ENCODE measurements around the gene KRT78. TPM values are rescaled to one million over a fixed set of nuclear protein-coding genes. Genes with fewer than 3 reads are reported as not detected.

KRT78 gene
- total and polyA plus RNA-seq, 4 donors, result 0.06 TPM; not detected in 3

DNA sequence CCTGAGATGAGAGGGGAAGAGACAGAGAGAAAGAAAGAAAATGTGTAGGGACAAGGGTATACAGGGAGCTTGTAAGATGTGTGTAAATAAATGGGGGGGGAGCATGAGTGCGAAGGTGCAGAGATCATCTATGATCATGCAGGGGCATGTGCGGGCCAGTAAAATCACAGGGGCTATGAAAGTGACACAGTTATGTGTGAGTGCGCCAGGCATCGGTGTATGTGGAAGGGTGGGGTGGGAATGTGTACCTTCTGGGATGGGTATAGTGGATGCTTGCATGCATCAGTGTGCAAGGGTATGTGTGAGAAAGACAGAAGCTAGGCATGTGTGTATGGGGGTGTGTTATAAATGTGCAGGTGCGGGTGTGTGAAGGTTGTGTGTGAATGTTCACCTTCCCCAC is 18.4 kb upstream of the KRT78 start:
- TF ChIP-seq SP1 (IDR thresholded peaks at IDR 0.05), result no peak
- TF ChIP-seq JUND (IDR thresholded peaks at IDR 0.05), result no peak
- no peak for TF ChIP-seq FOXA2 (IDR thresholded peaks at IDR 0.05)
- TF ChIP-seq, protein P1, sequence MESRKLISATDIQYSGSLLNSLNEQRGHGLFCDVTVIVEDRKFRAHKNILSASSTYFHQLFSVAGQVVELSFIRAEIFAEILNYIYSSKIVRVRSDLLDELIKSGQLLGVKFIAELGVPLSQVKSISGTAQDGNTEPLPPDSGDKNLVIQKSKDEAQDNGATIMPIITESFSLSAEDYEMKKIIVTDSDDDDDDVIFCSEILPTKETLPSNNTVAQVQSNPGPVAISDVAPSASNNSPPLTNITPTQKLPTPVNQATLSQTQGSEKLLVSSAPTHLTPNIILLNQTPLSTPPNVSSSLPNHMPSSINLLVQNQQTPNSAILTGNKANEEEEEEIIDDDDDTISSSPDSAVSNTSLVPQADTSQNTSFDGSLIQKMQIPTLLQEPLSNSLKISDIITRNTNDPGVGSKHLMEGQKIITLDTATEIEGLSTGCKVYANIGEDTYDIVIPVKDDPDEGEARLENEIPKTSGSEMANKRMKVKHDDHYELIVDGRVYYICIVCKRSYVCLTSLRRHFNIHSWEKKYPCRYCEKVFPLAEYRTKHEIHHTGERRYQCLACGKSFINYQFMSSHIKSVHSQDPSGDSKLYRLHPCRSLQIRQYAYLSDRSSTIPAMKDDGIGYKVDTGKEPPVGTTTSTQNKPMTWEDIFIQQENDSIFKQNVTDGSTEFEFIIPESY (IDR thresholded peaks at IDR 0.05), result no peak
- TF ChIP-seq RAD21 (IDR thresholded peaks at IDR 0.05), result no peak
- TF ChIP-seq, protein P2, sequence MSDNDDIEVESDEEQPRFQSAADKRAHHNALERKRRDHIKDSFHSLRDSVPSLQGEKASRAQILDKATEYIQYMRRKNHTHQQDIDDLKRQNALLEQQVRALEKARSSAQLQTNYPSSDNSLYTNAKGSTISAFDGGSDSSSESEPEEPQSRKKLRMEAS (IDR thresholded peaks at IDR 0.05), result no peak
- no peaks in the 10 kb centered on the region for H3K4me1 ChIP-seq (ENCODE audit: control insufficient read depth in 4 of 4, insufficient read depth in 4 of 4, low read length in 3 of 4)
- no peaks in the 10 kb centered on the region for H3K9me3 ChIP-seq (ENCODE audit: control insufficient read depth in 4 of 4, low read length in 3 of 4)
- no peak overlapping the region for H3K4me3 ChIP-seq (ENCODE audit: low read depth in 1 of 3, low read length in 3 of 3)
- no peak overlapping the region for H3K27ac ChIP-seq (ENCODE audit: low read depth in 1 of 2, low read length in 2 of 2)
- 88% methylated on average over 5 of the region's 5 CpGs for WGBS
- DNase-seq (ENCODE audit: low spot score), result no peak
- no peaks in the 10 kb centered on the region for H3K27me3 ChIP-seq (ENCODE audit: control insufficient read depth in 4 of 4, insufficient read depth in 4 of 4, low read length in 3 of 4)
- no peaks in the 10 kb centered on the region for H3K36me3 ChIP-seq (ENCODE audit: control insufficient read depth in 4 of 4, insufficient read depth in 3 of 4, low read depth in 1 of 4, low read length in 3 of 4)
- no peak overlapping the region for H3K9ac ChIP-seq (ENCODE audit: low read depth in 1 of 2, low read length in 2 of 2)

DNA sequence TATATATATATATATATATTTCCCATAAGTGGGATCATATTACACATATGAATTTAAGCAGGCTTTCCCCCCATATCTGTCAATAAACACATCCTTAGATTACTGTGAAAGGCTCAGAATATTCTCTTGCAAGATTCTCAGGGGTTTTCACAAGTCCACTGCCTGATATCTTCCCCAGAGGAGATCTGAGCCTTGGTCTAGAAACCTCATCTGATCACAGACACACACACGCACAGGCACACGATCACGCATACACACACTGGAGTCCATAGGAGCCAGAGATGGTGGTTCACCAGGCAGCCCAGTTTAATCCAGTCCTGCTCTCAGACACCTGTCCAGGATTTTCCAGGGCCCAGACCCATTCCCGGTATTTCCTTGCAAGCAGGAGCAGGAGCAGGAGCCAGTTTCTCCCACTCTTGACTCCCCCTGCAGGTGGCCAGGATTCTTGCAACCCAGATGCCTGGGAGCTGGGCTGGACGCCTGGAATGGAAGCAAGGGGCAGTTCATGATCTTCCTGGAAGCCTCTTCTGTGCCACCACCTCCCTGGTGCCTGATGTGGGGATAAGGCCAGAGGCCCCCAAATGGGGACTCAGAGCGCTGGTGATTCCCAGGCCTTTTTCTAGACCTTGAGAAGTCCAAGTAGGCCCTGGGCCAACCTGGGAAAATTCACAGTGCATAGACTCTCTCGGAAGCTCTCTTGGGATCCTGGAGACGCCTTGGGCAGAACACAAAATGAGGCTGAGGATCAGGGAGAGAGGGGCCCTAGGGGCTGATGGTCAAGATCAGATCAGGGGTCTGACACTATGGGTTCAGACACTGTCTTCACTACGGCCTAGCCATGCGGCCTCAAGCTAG is 16.5 kb upstream of the KRT78 start:
- Histone ChIP-seq H3K36me3 (ENCODE audit: control insufficient read depth in 4 of 4, insufficient read depth in 3 of 4, low read depth in 1 of 4, low read length in 3 of 4) (no peaks in the 10 kb centered on the region), H3K9ac (ENCODE audit: low read depth in 1 of 2, low read length in 2 of 2) (no peak overlapping the region), H3K4me3 (ENCODE audit: low read depth in 1 of 3, low read length in 3 of 3) (no peak overlapping the region), H3K27me3 (ENCODE audit: control insufficient read depth in 4 of 4, insufficient read depth in 4 of 4, low read length in 3 of 4) (no peaks in the 10 kb centered on the region), H3K9me3 (ENCODE audit: control insufficient read depth in 4 of 4, low read length in 3 of 4) (no peaks in the 10 kb centered on the region), H3K4me1 (ENCODE audit: control insufficient read depth in 4 of 4, insufficient read depth in 4 of 4, low read length in 3 of 4) (no peaks in the 10 kb centered on the region), H3K27ac (ENCODE audit: low read depth in 1 of 2, low read length in 2 of 2) (no peak overlapping the region)
- 54% methylated on average over 10 of the region's 10 CpGs for WGBS
- peak; percentile 75 for DNase-seq (ENCODE audit: low spot score)
- peak; percentile 75 to 85 for TF ChIP-seq RAD21 (IDR thresholded peaks at IDR 0.05)
- TF ChIP-seq TAF1 (conservative IDR thresholded peaks at IDR 0.05), result no peak
- TF ChIP-seq, protein P3, sequence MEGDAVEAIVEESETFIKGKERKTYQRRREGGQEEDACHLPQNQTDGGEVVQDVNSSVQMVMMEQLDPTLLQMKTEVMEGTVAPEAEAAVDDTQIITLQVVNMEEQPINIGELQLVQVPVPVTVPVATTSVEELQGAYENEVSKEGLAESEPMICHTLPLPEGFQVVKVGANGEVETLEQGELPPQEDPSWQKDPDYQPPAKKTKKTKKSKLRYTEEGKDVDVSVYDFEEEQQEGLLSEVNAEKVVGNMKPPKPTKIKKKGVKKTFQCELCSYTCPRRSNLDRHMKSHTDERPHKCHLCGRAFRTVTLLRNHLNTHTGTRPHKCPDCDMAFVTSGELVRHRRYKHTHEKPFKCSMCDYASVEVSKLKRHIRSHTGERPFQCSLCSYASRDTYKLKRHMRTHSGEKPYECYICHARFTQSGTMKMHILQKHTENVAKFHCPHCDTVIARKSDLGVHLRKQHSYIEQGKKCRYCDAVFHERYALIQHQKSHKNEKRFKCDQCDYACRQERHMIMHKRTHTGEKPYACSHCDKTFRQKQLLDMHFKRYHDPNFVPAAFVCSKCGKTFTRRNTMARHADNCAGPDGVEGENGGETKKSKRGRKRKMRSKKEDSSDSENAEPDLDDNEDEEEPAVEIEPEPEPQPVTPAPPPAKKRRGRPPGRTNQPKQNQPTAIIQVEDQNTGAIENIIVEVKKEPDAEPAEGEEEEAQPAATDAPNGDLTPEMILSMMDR (IDR thresholded peaks at IDR 0.05; ENCODE audit: low read depth, low read length, missing input control), result peak; percentile 73
- peak in 1 of 2 donors; percentile 27 for TF ChIP-seq HNF4A (conservative IDR thresholded peaks at IDR 0.05)
- TF ChIP-seq, protein P2 (IDR thresholded peaks at IDR 0.05), result no peak

DNA sequence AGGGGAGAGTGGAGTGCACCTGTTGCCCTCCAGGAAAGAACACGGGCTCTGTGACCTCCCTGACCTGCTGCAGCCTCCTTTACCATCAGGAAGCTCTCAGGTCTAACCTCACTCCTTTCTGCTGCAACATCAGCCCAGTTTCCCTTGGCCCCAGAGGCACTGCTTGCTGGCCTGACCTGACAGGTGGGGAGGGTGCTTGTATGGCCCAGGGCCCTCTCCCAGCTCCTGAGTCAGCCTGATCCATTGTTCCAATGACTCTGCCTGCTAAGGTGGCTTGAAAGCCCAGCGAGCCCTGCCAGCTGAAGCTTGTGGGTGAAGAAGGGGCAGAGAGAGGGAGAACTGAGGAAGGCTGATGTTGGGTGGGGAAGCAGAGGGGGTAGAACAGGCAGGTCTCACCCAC is 13.2 kb upstream of the KRT78 start:
- Histone ChIP-seq H3K4me1 (ENCODE audit: control insufficient read depth in 4 of 4, insufficient read depth in 4 of 4, low read length in 3 of 4) (no peaks in the 10 kb centered on the region), H3K9me3 (ENCODE audit: control insufficient read depth in 4 of 4, low read length in 3 of 4) (no peaks in the 10 kb centered on the region), H3K9ac (ENCODE audit: low read depth in 1 of 2, low read length in 2 of 2) (no peak overlapping the region), H3K36me3 (ENCODE audit: control insufficient read depth in 4 of 4, insufficient read depth in 3 of 4, low read depth in 1 of 4, low read length in 3 of 4) (no peaks in the 10 kb centered on the region), H3K27me3 (ENCODE audit: control insufficient read depth in 4 of 4, insufficient read depth in 4 of 4, low read length in 3 of 4) (no peaks in the 10 kb centered on the region), H3K27ac (ENCODE audit: low read depth in 1 of 2, low read length in 2 of 2) (no peak overlapping the region), H3K4me3 (ENCODE audit: low read depth in 1 of 3, low read length in 3 of 3) (no peak overlapping the region)
- no peak for DNase-seq (ENCODE audit: low spot score)
- WGBS, result 71% methylated on average over 2 of the region's 2 CpGs
- TF ChIP-seq EGR1 (IDR thresholded peaks at IDR 0.05; ENCODE audit: low read depth in 2 of 2) (no peak), FOXA1 (IDR thresholded peaks at IDR 0.05) (no peak), FOXA2 (IDR thresholded peaks at IDR 0.05) (no peak), GABPA (IDR thresholded peaks at IDR 0.05 in 1 of 2, conservative IDR thresholded peaks at IDR 0.05 in 1 of 2) (no peak)
- TF ChIP-seq, protein P4, sequence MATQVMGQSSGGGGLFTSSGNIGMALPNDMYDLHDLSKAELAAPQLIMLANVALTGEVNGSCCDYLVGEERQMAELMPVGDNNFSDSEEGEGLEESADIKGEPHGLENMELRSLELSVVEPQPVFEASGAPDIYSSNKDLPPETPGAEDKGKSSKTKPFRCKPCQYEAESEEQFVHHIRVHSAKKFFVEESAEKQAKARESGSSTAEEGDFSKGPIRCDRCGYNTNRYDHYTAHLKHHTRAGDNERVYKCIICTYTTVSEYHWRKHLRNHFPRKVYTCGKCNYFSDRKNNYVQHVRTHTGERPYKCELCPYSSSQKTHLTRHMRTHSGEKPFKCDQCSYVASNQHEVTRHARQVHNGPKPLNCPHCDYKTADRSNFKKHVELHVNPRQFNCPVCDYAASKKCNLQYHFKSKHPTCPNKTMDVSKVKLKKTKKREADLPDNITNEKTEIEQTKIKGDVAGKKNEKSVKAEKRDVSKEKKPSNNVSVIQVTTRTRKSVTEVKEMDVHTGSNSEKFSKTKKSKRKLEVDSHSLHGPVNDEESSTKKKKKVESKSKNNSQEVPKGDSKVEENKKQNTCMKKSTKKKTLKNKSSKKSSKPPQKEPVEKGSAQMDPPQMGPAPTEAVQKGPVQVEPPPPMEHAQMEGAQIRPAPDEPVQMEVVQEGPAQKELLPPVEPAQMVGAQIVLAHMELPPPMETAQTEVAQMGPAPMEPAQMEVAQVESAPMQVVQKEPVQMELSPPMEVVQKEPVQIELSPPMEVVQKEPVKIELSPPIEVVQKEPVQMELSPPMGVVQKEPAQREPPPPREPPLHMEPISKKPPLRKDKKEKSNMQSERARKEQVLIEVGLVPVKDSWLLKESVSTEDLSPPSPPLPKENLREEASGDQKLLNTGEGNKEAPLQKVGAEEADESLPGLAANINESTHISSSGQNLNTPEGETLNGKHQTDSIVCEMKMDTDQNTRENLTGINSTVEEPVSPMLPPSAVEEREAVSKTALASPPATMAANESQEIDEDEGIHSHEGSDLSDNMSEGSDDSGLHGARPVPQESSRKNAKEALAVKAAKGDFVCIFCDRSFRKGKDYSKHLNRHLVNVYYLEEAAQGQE (IDR thresholded peaks at IDR 0.05), result no peak
- TF ChIP-seq, protein P2 (IDR thresholded peaks at IDR 0.05), result no peak
